Uterine smooth muscle cell (primary cell): ENCODE results near the gene B3GAT2. TPM values are rescaled to one million over a fixed set of nuclear protein-coding genes. Genes with fewer than 3 reads are reported as not detected.

Experiments
- total RNA-seq: library from RNA; depleted of rRNA; stranded (reverse); fragments of >200 nt; gene quantifications from 2 replicates; pipeline ENCODE4 v1.2.3, GENCODE V29; 2014

Gene B3GAT2, protein sequence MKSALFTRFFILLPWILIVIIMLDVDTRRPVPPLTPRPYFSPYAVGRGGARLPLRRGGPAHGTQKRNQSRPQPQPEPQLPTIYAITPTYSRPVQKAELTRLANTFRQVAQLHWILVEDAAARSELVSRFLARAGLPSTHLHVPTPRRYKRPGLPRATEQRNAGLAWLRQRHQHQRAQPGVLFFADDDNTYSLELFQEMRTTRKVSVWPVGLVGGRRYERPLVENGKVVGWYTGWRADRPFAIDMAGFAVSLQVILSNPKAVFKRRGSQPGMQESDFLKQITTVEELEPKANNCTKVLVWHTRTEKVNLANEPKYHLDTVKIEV
- total RNA-seq, result under 0.01 TPM in 2 replicates

DNA sequence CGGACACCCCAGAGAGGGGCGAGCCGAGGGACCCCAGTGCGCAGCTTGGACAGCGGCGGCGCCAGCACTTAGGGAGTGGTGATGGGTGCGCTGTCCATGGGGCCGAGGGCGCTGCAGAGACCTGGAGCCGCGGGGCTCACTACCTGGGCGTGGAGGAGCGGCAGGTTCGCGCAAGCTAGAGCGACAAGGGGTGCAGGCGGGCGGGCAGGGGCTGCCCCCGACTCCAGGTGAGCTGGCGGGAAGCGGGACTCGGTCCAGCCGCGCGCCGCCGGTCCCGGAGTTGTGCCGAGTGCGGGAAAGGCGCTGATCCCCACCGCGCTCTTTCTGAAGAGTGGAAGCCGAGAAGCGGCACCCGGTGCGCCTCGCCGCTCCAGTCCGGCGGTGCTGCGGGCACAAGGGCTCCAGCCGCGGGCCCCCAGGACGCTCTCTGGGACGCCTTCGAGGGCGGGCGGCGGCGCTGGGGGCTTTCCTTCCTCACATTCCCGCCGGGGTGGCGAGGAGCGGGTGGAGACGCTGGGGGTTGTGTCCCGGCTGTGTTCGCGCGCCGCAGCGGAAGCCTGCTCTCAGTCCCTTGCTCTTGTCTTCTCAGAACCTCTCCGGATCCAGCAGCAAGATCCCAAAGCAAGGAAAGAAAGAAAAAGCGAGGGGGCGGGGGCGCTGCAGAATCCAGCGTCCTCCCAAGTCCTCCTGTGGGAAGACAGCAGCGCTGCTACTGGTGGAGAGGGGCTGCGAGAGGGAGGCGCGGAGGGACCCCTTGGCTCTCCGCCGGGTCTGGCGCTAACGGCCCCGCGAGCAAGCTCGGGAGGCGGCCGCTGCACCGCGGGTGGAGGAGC lies at the start of gene B3GAT2:
B3GAT2 (minus strand) TSS at position 610 of the 833 bp plus-strand sequence. CDS start 631 bp downstream, outside the sequence.

